Cardiac fibroblast (primary cell): ENCODE data around the gene RLN3.

Experiments
- DNase-seq, 2 donors: peaks; one replicate each; pipeline versions ENCODE4 v3.0.0 to v3.0.0-alpha.2; 2010; ENCODE audit warnings: low read depth in 2 of 2
- H3K4me3 ChIP-seq, 2 donors: replicated peaks in 1 of 2; 1 replicate in 1 of 2; 2 replicates in 1 of 2; pipeline ENCODE4 v1.5.1; 2011; ENCODE audit warnings: low read depth in 2 of 2, low read length in 2 of 2, mild to moderate bottlenecking in 2 of 2, moderate library complexity in 1 of 2
- TF ChIP-seq, protein P1 (sequence below): IDR thresholded peaks from one replicate; pipeline ENCODE4 v1.5.1; 2011; ENCODE audit warnings: low read depth, mild to moderate bottlenecking, low read length, inconsistent platforms

Gene RLN3

DNA sequence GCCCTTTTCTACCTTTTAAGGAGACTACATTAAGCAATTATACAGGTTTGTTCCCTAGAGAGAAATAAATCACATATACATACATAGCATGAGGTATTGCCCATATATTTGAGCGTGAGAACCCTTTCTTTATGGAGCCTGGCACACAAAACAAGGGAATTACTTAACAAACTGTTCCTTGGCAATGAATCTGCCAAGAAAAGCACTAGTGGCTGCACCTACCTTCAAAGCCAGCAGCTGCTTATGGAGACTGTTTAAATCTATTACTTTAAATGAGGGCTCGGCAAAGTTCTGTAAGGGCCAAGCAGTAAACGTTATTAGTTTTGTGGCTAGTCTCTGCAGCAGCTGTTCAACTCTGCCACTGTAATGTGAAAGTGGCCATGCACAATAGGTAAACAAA lies 28.9 kb upstream of the RLN3 start:
- H3K4me3 ChIP-seq: no peak overlapping the region
- TF ChIP-seq, protein P1, sequence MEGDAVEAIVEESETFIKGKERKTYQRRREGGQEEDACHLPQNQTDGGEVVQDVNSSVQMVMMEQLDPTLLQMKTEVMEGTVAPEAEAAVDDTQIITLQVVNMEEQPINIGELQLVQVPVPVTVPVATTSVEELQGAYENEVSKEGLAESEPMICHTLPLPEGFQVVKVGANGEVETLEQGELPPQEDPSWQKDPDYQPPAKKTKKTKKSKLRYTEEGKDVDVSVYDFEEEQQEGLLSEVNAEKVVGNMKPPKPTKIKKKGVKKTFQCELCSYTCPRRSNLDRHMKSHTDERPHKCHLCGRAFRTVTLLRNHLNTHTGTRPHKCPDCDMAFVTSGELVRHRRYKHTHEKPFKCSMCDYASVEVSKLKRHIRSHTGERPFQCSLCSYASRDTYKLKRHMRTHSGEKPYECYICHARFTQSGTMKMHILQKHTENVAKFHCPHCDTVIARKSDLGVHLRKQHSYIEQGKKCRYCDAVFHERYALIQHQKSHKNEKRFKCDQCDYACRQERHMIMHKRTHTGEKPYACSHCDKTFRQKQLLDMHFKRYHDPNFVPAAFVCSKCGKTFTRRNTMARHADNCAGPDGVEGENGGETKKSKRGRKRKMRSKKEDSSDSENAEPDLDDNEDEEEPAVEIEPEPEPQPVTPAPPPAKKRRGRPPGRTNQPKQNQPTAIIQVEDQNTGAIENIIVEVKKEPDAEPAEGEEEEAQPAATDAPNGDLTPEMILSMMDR: no peak
- DNase-seq: no peak

DNA sequence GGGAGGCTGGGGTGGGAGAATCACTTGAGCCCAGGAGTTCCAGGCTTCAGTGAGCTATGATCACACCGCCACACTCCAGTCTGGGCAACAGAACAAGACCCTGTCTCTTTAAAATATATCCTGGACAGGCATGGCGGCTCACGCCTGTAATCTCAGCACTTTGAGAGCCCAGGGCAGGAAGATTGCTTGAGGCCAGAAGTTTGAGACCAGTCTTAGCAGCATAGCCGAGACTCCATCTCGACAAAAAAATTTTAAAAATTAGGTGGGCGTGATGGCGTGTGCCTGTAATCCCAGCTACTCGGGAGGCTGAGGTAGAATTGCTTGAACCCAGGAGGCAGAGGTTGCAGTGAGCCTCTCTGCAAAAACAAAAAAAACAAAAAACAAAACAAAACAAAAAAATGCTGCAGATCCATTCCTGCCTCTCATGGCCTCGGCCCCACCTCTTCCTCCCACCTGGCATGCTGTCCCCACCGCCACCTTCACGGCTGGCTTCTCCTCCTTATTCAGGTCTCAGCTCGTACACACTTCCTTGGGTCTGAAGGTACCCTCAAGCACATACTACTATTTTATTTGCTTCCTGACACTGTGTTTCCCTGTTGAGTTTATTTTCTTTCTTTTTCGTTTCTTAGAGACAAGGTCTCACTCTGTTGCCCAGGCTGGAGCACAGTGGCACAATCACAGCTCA lies 27.1 kb upstream of the RLN3 start:
- no peak overlapping the region for H3K4me3 ChIP-seq
- no peak for DNase-seq
- TF ChIP-seq, protein P1: no peak

DNA sequence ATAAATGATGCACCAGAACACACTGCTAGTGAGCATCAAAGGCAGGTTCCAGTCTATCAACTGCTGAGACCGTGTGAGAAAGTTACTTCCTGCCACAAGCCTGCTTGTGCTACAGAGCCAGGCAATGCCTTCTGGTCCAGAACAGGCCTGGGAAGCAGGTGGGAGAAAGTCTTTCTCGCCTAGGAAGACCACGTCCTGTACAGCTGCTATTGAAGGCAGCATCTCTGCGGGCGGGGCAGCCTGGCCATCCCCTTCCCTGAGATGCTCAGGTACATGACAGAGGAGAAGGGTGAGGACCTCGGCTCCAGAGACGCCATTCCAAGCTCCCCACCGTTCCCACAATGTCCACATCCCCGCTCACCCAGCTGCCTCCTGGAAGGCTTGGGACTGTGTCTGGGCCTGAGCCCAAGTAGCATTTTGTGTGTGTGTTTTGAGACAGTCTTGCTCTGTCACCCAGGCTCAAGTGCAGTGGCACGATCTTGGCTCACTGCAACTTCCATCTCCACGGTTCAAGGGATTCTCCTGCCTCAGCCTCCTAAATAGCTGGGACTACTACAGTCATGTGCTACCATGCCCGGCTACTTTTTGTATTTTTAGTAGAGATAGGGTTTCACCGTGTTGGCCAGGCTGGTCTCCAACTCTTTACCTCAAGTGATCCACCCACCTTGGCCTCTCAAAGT lies 25.2 kb upstream of the RLN3 start:
- no peak for DNase-seq
- H3K4me3 ChIP-seq: no peak overlapping the region
- TF ChIP-seq, protein P1: no peak

DNA sequence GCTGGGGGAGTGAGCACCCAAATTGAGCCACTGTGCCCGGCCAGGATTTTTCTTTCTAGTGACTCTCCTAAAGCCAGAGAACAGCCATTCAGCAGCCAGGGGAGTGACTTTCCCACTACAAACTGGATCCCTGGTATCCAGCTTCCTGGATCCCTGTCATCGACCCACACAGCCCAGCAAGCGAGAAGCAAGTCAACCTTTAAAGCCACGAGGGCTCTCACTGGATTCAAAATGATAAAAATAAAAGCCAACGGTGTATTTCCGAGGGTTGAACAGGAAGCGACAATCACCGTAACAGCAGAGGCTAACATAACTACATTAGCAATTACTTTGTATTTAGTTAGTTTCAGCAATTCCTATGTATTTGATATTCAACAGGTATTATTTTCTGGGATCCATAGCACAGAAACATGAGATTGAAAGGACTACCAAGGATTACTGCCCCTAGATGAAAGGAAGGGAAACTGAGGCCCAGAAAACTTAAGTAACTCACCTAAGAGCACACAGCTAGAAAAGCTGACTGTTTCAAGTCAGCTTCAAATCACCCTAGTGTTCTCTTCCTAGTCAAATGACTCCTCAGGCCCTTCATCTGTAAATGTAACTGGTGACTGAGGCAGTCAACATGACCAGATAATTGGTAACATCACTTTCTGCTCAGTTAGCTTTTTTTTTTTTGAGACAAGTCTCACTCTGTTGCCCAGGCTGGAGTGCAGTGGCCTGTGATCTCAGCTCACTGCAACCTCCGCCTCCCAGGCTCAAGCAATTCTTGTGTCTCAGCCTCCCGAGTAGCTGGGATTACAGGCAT lies 24.5 kb upstream of the RLN3 start:
- DNase-seq: peak in 1 of 2 donors; percentile 17
- no peak overlapping the region for H3K4me3 ChIP-seq
- TF ChIP-seq, protein P1: no peak

DNA sequence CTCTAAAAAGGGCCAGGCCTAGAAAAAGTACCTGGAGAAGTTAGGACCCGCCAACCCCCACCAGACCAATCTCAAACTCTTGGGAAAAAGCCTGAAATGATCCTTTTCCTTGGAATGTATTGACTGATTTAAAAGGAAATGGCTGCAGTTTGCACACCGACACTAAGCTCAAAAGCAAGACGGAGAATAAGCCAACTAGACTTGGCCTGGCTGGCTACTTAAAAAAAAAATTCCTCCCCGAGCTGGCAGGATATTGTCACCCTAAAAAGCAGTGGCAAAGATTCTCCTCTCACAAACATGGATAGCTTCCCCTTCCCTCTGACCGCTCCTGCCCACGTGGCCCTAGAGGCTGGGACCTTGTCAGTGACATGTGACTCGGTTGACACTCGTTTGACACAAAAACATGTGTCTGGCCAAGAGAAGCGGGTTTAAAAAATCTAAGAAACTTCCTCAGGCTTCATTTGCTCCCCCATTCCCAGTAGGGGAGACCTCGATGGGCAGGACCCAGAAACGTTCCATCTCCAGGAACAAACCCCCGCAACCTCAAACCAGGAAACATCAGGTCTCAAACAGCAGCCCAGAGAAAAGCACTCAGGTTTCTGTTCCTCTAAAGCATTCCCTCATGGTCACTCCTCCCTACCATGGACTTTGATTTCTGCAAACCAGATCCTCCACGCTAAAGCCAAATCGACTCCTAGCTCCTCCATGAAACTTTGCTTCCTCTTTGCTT lies 23.2 kb upstream of the RLN3 start:
- peak overlapping the region in 1 of 2 donors; percentile 73 for H3K4me3 ChIP-seq
- TF ChIP-seq, protein P1: no peak

DNA sequence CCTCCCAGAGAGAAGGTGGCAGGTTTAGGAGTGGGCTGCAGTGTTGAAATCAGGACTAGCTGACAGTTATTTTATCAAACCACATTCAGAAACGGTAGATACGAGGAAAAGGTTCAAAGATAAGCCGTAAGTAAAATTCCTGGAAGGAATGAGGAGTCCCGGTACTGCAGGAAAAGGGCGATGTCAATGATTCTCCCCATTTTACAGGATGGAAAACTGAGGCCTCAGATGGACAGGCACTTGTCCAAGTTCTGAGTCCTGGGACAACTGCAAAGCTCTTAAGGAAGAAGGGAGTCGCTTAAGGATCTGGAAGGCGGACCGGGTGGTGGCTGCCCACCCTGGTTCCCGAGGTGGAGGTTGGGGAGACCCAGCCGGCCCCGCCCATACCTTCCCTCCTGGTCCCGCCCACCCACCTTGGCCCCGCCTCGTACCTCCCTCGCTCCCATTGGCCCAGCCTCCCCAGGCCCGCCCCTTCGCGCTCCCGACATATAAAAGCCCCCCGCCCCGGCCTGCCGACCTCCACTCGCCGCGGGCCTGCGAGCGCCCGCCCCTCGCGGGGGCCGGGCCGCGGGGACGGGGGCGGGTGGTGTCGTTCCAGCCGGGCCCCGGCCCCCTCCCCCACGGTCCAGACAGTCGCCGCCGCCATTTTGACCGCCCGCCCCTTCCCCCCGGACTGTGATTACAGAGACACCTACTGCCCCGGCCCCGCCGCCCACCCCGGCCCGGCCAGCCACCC lies 22.4 kb upstream of the RLN3 start:
- TF ChIP-seq, protein P1: no peak
- H3K4me3 ChIP-seq: peak overlapping the region; percentile 48 to 73

More for the DNA sequence above, 23.2 kb upstream of the RLN3 start:
- peak in 1 of 2 donors; percentile 33 for DNase-seq

More for the DNA sequence above, 22.4 kb upstream of the RLN3 start:
- peak; percentile 87 to 94 for DNase-seq
